SK-N-SH treated with all-trans-retinoic acid at 6 μM for 48 hours (cell line): ENCODE data around the gene CHI3L2.

Experiments used
- ATAC-seq: fragments of 200-7000 bp; cut with Tn5 transposase; 3 replicates; pipeline ENCODE4 v1.9.1; 2020; ENCODE audit warnings: mild to moderate bottlenecking, moderate library complexity
- ARNTL ChIP-seq: fragments of 450-650 bp; formaldehyde crosslinking; IDR thresholded peaks from 2 replicates; pipeline ENCODE4 v1.5.0; 2020; ENCODE audit warnings: low read depth, mild to moderate bottlenecking, moderate library complexity, borderline replicate concordance
- BACH2 ChIP-seq: fragments of 250-450 bp; sonication (Bioruptor Pico); IDR thresholded peaks from 2 replicates; pipeline ENCODE4 v1.9.0; 2021; ENCODE audit warnings: mild to moderate bottlenecking, borderline replicate concordance
- CSDC2 ChIP-seq: fragments of 250-450 bp; sonication (Bioruptor Pico); IDR thresholded peaks from 2 replicates; pipeline ENCODE4 v1.5.0; 2020; ENCODE audit warnings: mild to moderate bottlenecking, moderate library complexity
- ESRRG ChIP-seq: fragments of 250-450 bp; sonication (Bioruptor Pico); IDR thresholded peaks from 2 replicates; pipeline ENCODE4 v1.6.1; 2021; ENCODE audit warnings: mild to moderate bottlenecking
- GLIS3 ChIP-seq: fragments of 250-450 bp; sonication (Bioruptor Pico); IDR thresholded peaks from 2 replicates; pipeline ENCODE4 v1.5.0; 2020; ENCODE audit warnings: mild to moderate bottlenecking, moderate library complexity
- ISL1 ChIP-seq: fragments of 250-450 bp; sonication (Bioruptor Pico); IDR thresholded peaks from 2 replicates; pipeline ENCODE4 v2.1.2; 2022; ENCODE audit warnings: mild to moderate bottlenecking, moderate library complexity
- OSR1 ChIP-seq: fragments of 250-450 bp; sonication (Bioruptor Pico); IDR thresholded peaks from 2 replicates; pipeline ENCODE4 v1.8.0; 2022; ENCODE audit warnings: moderate library complexity, mild to moderate bottlenecking, inconsistent platforms
- PPARA ChIP-seq: fragments of 250-450 bp; sonication (Bioruptor Pico); IDR thresholded peaks from 2 replicates; pipeline ENCODE4 v1.5.0; 2020; ENCODE audit warnings: mild to moderate bottlenecking, borderline replicate concordance
- RARB ChIP-seq: fragments of 250-450 bp; sonication (Bioruptor Pico); IDR thresholded peaks from 2 replicates; pipeline ENCODE4 v1.8.0; 2021; ENCODE audit warnings: mild to moderate bottlenecking, moderate library complexity
- SNAI2 ChIP-seq: fragments of 250-450 bp; sonication (Bioruptor Pico); IDR thresholded peaks from 2 replicates; pipeline ENCODE4 v1.5.0; 2020; ENCODE audit warnings: mild to moderate bottlenecking, moderate library complexity
- TCF4 ChIP-seq: fragments of 250-450 bp; sonication (Bioruptor Pico); IDR thresholded peaks from 2 replicates; pipeline ENCODE4 v1.8.0; 2021; ENCODE audit warnings: mild to moderate bottlenecking, moderate library complexity, borderline replicate concordance
- TOX ChIP-seq: fragments of 250-450 bp; sonication (Bioruptor Pico); IDR thresholded peaks from 2 replicates; pipeline ENCODE4 v1.8.0; 2021; ENCODE audit warnings: mild to moderate bottlenecking, moderate library complexity, borderline replicate concordance
- ZC3H10 ChIP-seq: fragments of 250-450 bp; sonication (Bioruptor Pico); IDR thresholded peaks from 2 replicates; pipeline ENCODE4 v1.5.1; 2021; ENCODE audit warnings: mild to moderate bottlenecking, moderate library complexity
- ZFP3 ChIP-seq: fragments of 250-450 bp; sonication (Bioruptor Pico); IDR thresholded peaks from 2 replicates; pipeline ENCODE4 v1.5.0; 2020; ENCODE audit warnings: mild to moderate bottlenecking, moderate library complexity
- ZNF565 ChIP-seq: fragments of 450-650 bp; formaldehyde crosslinking; conservative IDR thresholded peaks from 2 replicates; pipeline ENCODE4 v1.5.0; 2020; ENCODE audit warnings: low read depth, mild to moderate bottlenecking, moderate library complexity
- ZNF70 ChIP-seq: fragments of 450-650 bp; formaldehyde crosslinking; IDR thresholded peaks from 2 replicates; pipeline ENCODE4 v1.5.0; 2020; ENCODE audit warnings: mild to moderate bottlenecking, moderate library complexity
- ZNF8 ChIP-seq: fragments of 450-650 bp; formaldehyde crosslinking; IDR thresholded peaks from 2 replicates; pipeline ENCODE4 v1.5.0; 2020; ENCODE audit warnings: mild to moderate bottlenecking, moderate library complexity
- TF ChIP-seq, protein P1 (sequence below): fragments of 250-450 bp; sonication (Bioruptor Pico); IDR thresholded peaks from 2 replicates; pipeline ENCODE4 v1.8.0; 2021; ENCODE audit warnings: low read depth, mild to moderate bottlenecking, moderate library complexity, borderline replicate concordance
- TF ChIP-seq, protein P2 (sequence below): fragments of 250-450 bp; sonication (Bioruptor Pico); IDR thresholded peaks from 2 replicates; pipeline ENCODE4 v1.5.0; 2020; ENCODE audit warnings: mild to moderate bottlenecking, moderate library complexity
- TF ChIP-seq, protein P3 (sequence below): fragments of 250-450 bp; sonication (Bioruptor Pico); IDR thresholded peaks from 2 replicates; pipeline ENCODE4 v1.8.0; 2020; ENCODE audit warnings: mild to moderate bottlenecking, moderate library complexity, borderline replicate concordance

The CHI3L2 gene, protein sequence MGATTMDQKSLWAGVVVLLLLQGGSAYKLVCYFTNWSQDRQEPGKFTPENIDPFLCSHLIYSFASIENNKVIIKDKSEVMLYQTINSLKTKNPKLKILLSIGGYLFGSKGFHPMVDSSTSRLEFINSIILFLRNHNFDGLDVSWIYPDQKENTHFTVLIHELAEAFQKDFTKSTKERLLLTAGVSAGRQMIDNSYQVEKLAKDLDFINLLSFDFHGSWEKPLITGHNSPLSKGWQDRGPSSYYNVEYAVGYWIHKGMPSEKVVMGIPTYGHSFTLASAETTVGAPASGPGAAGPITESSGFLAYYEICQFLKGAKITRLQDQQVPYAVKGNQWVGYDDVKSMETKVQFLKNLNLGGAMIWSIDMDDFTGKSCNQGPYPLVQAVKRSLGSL

GRCh38 chr1:111227434-111227833, at the start of gene CHI3L2:
Gene CHI3L2 (plus strand): TSS chr1:111227713. CDS start chr1:111227730, 17 bp downstream.
- TF ChIP-seq OSR1 (CRISPR knock-in tag) (no peak), TOX (CRISPR knock-in tag) (no peak), RARB (no peak), ZNF565 (CRISPR knock-in tag) (no peak), BACH2 (CRISPR knock-in tag) (no peak), ZC3H10 (no peak), PPARA (no peak), ZNF8 (CRISPR knock-in tag) (no peak), TCF4 (no peak), CSDC2 (no peak), ARNTL (CRISPR knock-in tag) (no peak), GLIS3 (CRISPR knock-in tag) (no peak)
- TF ChIP-seq, protein P1, sequence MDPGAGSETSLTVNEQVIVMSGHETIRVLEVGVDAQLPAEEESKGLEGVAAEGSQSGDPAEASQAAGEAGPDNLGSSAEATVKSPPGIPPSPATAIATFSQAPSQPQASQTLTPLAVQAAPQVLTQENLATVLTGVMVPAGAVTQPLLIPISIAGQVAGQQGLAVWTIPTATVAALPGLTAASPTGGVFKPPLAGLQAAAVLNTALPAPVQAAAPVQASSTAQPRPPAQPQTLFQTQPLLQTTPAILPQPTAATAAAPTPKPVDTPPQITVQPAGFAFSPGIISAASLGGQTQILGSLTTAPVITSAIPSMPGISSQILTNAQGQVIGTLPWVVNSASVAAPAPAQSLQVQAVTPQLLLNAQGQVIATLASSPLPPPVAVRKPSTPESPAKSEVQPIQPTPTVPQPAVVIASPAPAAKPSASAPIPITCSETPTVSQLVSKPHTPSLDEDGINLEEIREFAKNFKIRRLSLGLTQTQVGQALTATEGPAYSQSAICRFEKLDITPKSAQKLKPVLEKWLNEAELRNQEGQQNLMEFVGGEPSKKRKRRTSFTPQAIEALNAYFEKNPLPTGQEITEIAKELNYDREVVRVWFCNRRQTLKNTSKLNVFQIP (CRISPR knock-in tag), result no peak
- TF ChIP-seq, protein P2, sequence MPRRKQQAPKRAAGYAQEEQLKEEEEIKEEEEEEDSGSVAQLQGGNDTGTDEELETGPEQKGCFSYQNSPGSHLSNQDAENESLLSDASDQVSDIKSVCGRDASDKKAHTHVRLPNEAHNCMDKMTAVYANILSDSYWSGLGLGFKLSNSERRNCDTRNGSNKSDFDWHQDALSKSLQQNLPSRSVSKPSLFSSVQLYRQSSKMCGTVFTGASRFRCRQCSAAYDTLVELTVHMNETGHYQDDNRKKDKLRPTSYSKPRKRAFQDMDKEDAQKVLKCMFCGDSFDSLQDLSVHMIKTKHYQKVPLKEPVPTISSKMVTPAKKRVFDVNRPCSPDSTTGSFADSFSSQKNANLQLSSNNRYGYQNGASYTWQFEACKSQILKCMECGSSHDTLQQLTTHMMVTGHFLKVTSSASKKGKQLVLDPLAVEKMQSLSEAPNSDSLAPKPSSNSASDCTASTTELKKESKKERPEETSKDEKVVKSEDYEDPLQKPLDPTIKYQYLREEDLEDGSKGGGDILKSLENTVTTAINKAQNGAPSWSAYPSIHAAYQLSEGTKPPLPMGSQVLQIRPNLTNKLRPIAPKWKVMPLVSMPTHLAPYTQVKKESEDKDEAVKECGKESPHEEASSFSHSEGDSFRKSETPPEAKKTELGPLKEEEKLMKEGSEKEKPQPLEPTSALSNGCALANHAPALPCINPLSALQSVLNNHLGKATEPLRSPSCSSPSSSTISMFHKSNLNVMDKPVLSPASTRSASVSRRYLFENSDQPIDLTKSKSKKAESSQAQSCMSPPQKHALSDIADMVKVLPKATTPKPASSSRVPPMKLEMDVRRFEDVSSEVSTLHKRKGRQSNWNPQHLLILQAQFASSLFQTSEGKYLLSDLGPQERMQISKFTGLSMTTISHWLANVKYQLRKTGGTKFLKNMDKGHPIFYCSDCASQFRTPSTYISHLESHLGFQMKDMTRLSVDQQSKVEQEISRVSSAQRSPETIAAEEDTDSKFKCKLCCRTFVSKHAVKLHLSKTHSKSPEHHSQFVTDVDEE, result no peak
- no peak for ATAC-seq

- no peak for TF ChIP-seq SNAI2
- TF ChIP-seq PPARA, result no peak
- TF ChIP-seq ESRRG (CRISPR knock-in tag), result no peak
- no peak for TF ChIP-seq RARB
- TF ChIP-seq, all 23 proteins: peak for 0
- ATAC-seq, result no peak
Observed at GRCh38 chr1:111179968-111180533, 47.5 kb upstream of the CHI3L2 start.

- TF ChIP-seq ESRRG (CRISPR knock-in tag), result no peak
- no peak for TF ChIP-seq ZNF8 (CRISPR knock-in tag)
- TF ChIP-seq ZNF565 (CRISPR knock-in tag), result no peak
- no peak for TF ChIP-seq ZFP3
- no peak for TF ChIP-seq ZC3H10
- no peak for TF ChIP-seq ISL1 (CRISPR knock-in tag)
- TF ChIP-seq, protein P3, sequence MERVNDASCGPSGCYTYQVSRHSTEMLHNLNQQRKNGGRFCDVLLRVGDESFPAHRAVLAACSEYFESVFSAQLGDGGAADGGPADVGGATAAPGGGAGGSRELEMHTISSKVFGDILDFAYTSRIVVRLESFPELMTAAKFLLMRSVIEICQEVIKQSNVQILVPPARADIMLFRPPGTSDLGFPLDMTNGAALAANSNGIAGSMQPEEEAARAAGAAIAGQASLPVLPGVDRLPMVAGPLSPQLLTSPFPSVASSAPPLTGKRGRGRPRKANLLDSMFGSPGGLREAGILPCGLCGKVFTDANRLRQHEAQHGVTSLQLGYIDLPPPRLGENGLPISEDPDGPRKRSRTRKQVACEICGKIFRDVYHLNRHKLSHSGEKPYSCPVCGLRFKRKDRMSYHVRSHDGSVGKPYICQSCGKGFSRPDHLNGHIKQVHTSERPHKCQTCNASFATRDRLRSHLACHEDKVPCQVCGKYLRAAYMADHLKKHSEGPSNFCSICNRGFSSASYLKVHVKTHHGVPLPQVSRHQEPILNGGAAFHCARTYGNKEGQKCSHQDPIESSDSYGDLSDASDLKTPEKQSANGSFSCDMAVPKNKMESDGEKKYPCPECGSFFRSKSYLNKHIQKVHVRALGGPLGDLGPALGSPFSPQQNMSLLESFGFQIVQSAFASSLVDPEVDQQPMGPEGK (CRISPR knock-in tag), result no peak
- no peak for TF ChIP-seq TCF4
- TF ChIP-seq OSR1 (CRISPR knock-in tag), result no peak
- TF ChIP-seq, protein P1 (CRISPR knock-in tag), result no peak
- no peak for TF ChIP-seq CSDC2
- no peak for TF ChIP-seq ZNF70 (CRISPR knock-in tag)
- TF ChIP-seq, all 23 proteins: peak for 0
- no peak for ATAC-seq
Observed at GRCh38 chr1:111182052-111182451, 45.5 kb upstream of the CHI3L2 start.
